Panc1 (cell line): ENCODE results near the gene ALDH16A1. TPM values are rescaled to one million over a fixed set of nuclear protein-coding genes. Genes with fewer than 3 reads are reported as not detected.

Experiments used
- ATAC-seq: fragments of 200-7000 bp; cut with Tn5 transposase; 2 replicates; pipeline ENCODE4 v1.9.1; 2020; ENCODE audit warnings: mild to moderate bottlenecking, moderate library complexity
- BruUV-seq: library from RNA; stranded (reverse); fragments of 400-500 nt; replicated peaks from 2 replicates; lab custom pipeline; 2021; lab: Mats Ljungman, UMichigan
- CTCF ChIA-PET: fragments of 300-600 bp; sonication (Branson Sonifier 250); formaldehyde crosslinking; loops from one replicate; lab custom pipeline; 2022; ENCODE audit warnings: antibody characterized with exemption; lab: Charles Lee
- POLR2A ChIA-PET: fragments of 300-600 bp; sonication (Branson Sonifier 250); formaldehyde crosslinking; loops from one replicate; lab custom pipeline; 2022; ENCODE audit warnings: antibody characterized with exemption; lab: Charles Lee
- DNase-seq: peaks from one replicate; pipeline ENCODE4 v3.0.0-alpha.2; 2010; ENCODE audit warnings: low read depth, low spot score
- H3K27ac ChIP-seq: 2 replicates; pipeline ENCODE4 v1.5.1; 2011; ENCODE audit warnings: mild to moderate bottlenecking, low read length, inconsistent platforms
- H3K27me3 ChIP-seq: fragments of 200-500 bp; sonication (Bioruptor generic); 2 replicates; pipeline ENCODE4 v1.6.0; 2014; ENCODE audit warnings: low read length, inconsistent platforms; ENCODE audit not compliant: control insufficient read depth, insufficient read depth
- H3K36me3 ChIP-seq: fragments of 200-500 bp; sonication (Bioruptor generic); 2 replicates; pipeline ENCODE4 v1.5.1; 2014; ENCODE audit warnings: inconsistent platforms, mild to moderate bottlenecking, low read length, moderate library complexity; ENCODE audit not compliant: control insufficient read depth, insufficient read depth
- H3K4me1 ChIP-seq: 2 replicates; pipeline ENCODE4 v1.5.1; 2011; ENCODE audit warnings: inconsistent platforms, mild to moderate bottlenecking, low read length, moderate library complexity; ENCODE audit not compliant: control insufficient read depth, insufficient read depth
- H3K4me3 ChIP-seq, 2 experiments: 2 replicates each; pipeline ENCODE4 v1.5.1; 2011 to 2012; ENCODE audit warnings: low read depth in 2 of 2, low read length in 2 of 2, mild to moderate bottlenecking in 2 of 2, inconsistent platforms in 1 of 2, moderate library complexity in 1 of 2
- H3K9me3 ChIP-seq: fragments of 200-500 bp; sonication (Bioruptor generic); 2 replicates; pipeline ENCODE4 v1.5.1; 2014; ENCODE audit warnings: low read depth, mild to moderate bottlenecking, inconsistent platforms, low read length, moderate library complexity; ENCODE audit not compliant: control insufficient read depth, insufficient read depth
- CTCF ChIP-seq: fragments of 450-650 bp; IDR thresholded peaks from 2 replicates; pipeline ENCODE4 v1.5.1; 2017; ENCODE audit warnings: mild to moderate bottlenecking
- POLR2AphosphoS5 ChIP-seq: IDR thresholded peaks from 2 replicates; pipeline ENCODE4 v1.6.1; 2012; ENCODE audit warnings: mild to moderate bottlenecking, low read depth, low read length, moderate library complexity
- REST ChIP-seq, 2 experiments: IDR thresholded peaks; 2 replicates each; pipeline ENCODE4 v1.6.1; 2011 to 2012; ENCODE audit warnings: low read depth in 2 of 2, control low read depth in 1 of 2, low read length in 1 of 2, mild to moderate bottlenecking in 1 of 2, moderate library complexity in 1 of 2; ENCODE audit not compliant: insufficient read depth in 1 of 2
- SIN3A ChIP-seq: IDR thresholded peaks from 2 replicates; pipeline ENCODE4 v1.6.1; 2012; ENCODE audit warnings: low read depth, mild to moderate bottlenecking, low read length, moderate library complexity, borderline replicate concordance; ENCODE audit not compliant: insufficient read depth
- TCF7L2 ChIP-seq: IDR thresholded peaks from 2 replicates; pipeline ENCODE4 v1.6.1; 2011; ENCODE audit warnings: mild to moderate bottlenecking, low read depth, low read length, inconsistent platforms
- in situ Hi-C: cut with HindIII; loops from 2 replicates; pipeline ENCODE4 v1.10.0; 2016; ENCODE audit warnings: low sequenced_read_pairs, low pct_unique_long_range_greater_than_20kb
- intact Hi-C: fragments of 100-400 bp; cut with micrococcal nuclease; formaldehyde crosslinking; loops from one replicate; pipeline ENCODE4 v1.10.0; 2022; ENCODE audit not compliant: unreplicated experiment
- microRNA-seq: library from miRNA; unstranded; fragments of <30 nt; microRNA quantifications from one replicate; pipeline ENCODE4 v1.1.0, GENCODE V29; 2020; ENCODE audit not compliant: unreplicated experiment
- total RNA-seq: library from RNA; stranded (reverse); gene quantifications from one replicate; pipeline ENCODE4 v1.2.1, GENCODE V29; 2021; ENCODE audit not compliant: unreplicated experiment

The ALDH16A1 gene
- total RNA-seq, 1 experiment from 2014 or later = 19.6 TPM

GRCh38 chr19:49518033-49518432 is 65.0 kb downstream of the ALDH16A1 start:
- CTCF ChIA-PET = no interaction called here
- no peaks in the 10 kb centered on the region for H3K9me3 ChIP-seq
- no peaks in the 10 kb centered on the region for H3K4me1 ChIP-seq
- in situ Hi-C loops (no loop called here), intact Hi-C loops (no loop called here)
- no peaks in the 10 kb centered on the region for H3K36me3 ChIP-seq
- TF ChIP-seq POLR2AphosphoS5 (no peak), TCF7L2 (no peak), SIN3A (no peak), REST (IDR thresholded peaks at IDR 0.05; ENCODE audit: insufficient read depth in 1 of 2, low read depth in 2 of 2, low read length in 1 of 2) (no peak), CTCF (no peak)
- H3K27me3 ChIP-seq = no peaks in the 10 kb centered on the region
- H3K4me3 ChIP-seq = no peak overlapping the region
- no peak overlapping the region for H3K27ac ChIP-seq
- DNase-seq (no peak), ATAC-seq (no peak)
- no TSS peak for BruUV-seq
- POLR2A ChIA-PET = no interaction called here

Small RNAs within 50 kb of the gene (microRNA-seq; reads per million reads assigned to microRNA genes)
- 55.9 reads per million, percentile 50 among the genes with 10 or more reads in this experiment for gene MIR150

Other genes starting within 250 kb of the ALDH16A1 start
- gene SLC6A16, start 128.0 kb upstream of the ALDH16A1 start, total RNA-seq = 1.3 TPM
- 0.33 TPM for gene CD37, start 117.8 kb upstream of the ALDH16A1 start, total RNA-seq
- 31.9 TPM for gene TEAD2, start 90.8 kb upstream of the ALDH16A1 start, total RNA-seq
- gene DKKL1, start 89.3 kb upstream of the ALDH16A1 start, total RNA-seq = 0.95 TPM
- not detected for gene KASH5, start 65.0 kb upstream of the ALDH16A1 start, total RNA-seq
- gene PTH2, start 29.8 kb upstream of the ALDH16A1 start, total RNA-seq = not detected
- gene GFY, start 27.8 kb upstream of the ALDH16A1 start, total RNA-seq = not detected
- 1.2 TPM for gene SLC17A7, start 11.7 kb upstream of the ALDH16A1 start, total RNA-seq
- gene PIH1D1, start 1.4 kb upstream of the ALDH16A1 start, total RNA-seq = 78.5 TPM
- 1.5 TPM for gene FLT3LG, start 21.0 kb downstream of the ALDH16A1 start, total RNA-seq
- 1,196 TPM for gene RPL13A, start 34.4 kb downstream of the ALDH16A1 start, total RNA-seq
- gene RPS11, start 43.2 kb downstream of the ALDH16A1 start, total RNA-seq = 956 TPM
- 16.7 TPM for gene FCGRT, start 59.4 kb downstream of the ALDH16A1 start, total RNA-seq
- gene RCN3, start 74.8 kb downstream of the ALDH16A1 start, total RNA-seq = 3.0 TPM
- gene NOSIP, start 127.3 kb downstream of the ALDH16A1 start, total RNA-seq = 66.1 TPM
- gene PRRG2, start 128.1 kb downstream of the ALDH16A1 start, total RNA-seq = 0.64 TPM
- 22.9 TPM for gene PRR12, start 138.0 kb downstream of the ALDH16A1 start, total RNA-seq
- gene RRAS, start 186.9 kb downstream of the ALDH16A1 start, total RNA-seq = 64.4 TPM
- gene SCAF1, start 189.0 kb downstream of the ALDH16A1 start, total RNA-seq = 77.4 TPM
- 109 TPM for gene IRF3, start 212.6 kb downstream of the ALDH16A1 start, total RNA-seq
- gene BCL2L12, start 212.7 kb downstream of the ALDH16A1 start, total RNA-seq = 69.6 TPM
- 219 TPM for gene PRMT1, start 224.0 kb downstream of the ALDH16A1 start, total RNA-seq
- 4.7 TPM for gene ADM5, start 236.4 kb downstream of the ALDH16A1 start, total RNA-seq
- 0.23 TPM for gene CPT1C, start 237.9 kb downstream of the ALDH16A1 start, total RNA-seq